Measurements from ENCODE around the gene TMEM176A.
"Not testable (repeated sequence)": the region's sequence is repeated elsewhere in the genome, so short reads cannot be mapped to it uniquely, and the experiment has no call there.

- TF ChIP-seq EP300, CTCF, POLR2A (IDR thresholded peaks at IDR 0.05): not testable (repeated sequence)
Measured at GRCh38 chr7:150807616-150808438, 7.3 kb downstream of the TMEM176A start.
